Measurements from ENCODE around the gene APOBR. TPM values are rescaled to one million over a fixed set of nuclear protein-coding genes. Genes with fewer than 3 reads are reported as not detected.
"Not testable (repeated sequence)": the region's sequence is repeated elsewhere in the genome, so short reads cannot be mapped to it uniquely, and the experiment has no call there.

The APOBR gene
- polyA plus RNA-seq, 4 donors, result 0.89 to 11.9 (median 2.3) TPM

DNA sequence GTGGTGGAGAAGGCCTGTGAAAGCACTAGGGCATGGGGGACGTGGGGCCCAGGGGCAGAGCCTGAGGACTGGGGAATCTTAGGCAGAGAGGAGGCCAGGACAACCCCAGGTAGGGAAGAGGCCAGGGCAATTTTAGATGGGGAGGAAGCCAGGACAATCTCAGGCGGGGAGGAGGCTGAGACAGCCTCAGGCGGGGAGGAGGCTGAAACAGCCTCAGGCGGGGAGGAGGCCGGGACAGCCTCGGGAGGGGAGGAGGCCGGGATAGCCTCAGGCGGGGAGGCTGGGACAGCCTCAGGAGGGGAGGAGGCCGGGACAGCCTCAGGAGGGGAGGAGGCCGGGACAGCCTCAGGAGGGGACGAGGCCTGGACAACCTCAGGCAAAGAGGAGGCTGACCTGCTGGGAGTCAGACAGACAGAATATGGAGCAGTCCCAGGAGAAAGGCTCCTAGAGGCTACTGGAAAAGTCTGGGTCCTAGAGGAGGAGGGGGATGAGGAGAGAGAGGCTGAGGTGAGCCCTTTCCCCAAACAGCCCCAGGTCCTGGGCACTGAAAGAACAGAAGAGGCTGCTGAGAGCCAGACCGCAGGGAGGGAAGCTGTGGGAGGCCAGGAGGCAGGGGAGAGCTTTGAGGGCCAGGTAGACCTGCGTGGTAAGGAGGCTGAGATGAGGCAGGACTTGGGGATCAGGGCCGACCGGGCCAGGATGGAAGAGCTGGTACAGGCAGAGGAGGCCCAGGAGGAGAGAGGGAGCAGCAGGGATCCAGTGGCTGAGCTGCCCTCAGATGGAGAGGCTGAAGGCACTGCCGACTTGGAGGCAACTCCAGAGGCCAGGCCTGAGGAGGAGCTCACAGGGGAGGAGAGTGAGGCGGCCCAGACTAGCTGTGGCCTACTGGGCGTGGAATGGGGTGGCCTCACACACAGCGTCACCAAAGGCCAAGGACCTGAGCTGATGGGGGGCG lies 1.6 kb downstream of the APOBR start:
- Histone ChIP-seq H3K4me1 (ENCODE audit: control insufficient read depth in 3 of 3, insufficient read depth in 2 of 3, low read depth in 1 of 3, low read length in 2 of 3) (peaks cover 0 to 17% (median 0%) of the 10 kb centered on the region in 3 donors), H3K9me3 (ENCODE audit: control insufficient read depth in 2 of 2, insufficient read depth in 1 of 2, low read depth in 1 of 2, low read length in 1 of 2) (no peaks in the 10 kb centered on the region), H3K27ac (ENCODE audit: low read depth in 1 of 3, low read length in 2 of 3) (peak overlapping the region in 2 of 3 donors; percentile 35 to 89), H3K27me3 (ENCODE audit: control insufficient read depth in 3 of 3, insufficient read depth in 3 of 3, low read length in 3 of 3) (no peaks in the 10 kb centered on the region), H3K36me3 (ENCODE audit: control insufficient read depth in 3 of 3, insufficient read depth in 2 of 3, low read depth in 1 of 3, low read length in 3 of 3) (no peaks in the 10 kb centered on the region), H3K4me3 (ENCODE audit: low read depth in 1 of 3, low read length in 3 of 3) (peak overlapping the region in 1 of 3 donors; percentile 35)
- WGBS, 3 donors, result 88 to 91% (median 88%) methylated on average over 19 to 20 of the region's 20 CpGs
- FAIRE-seq (no peak), DNase-seq (no peak)

DNA sequence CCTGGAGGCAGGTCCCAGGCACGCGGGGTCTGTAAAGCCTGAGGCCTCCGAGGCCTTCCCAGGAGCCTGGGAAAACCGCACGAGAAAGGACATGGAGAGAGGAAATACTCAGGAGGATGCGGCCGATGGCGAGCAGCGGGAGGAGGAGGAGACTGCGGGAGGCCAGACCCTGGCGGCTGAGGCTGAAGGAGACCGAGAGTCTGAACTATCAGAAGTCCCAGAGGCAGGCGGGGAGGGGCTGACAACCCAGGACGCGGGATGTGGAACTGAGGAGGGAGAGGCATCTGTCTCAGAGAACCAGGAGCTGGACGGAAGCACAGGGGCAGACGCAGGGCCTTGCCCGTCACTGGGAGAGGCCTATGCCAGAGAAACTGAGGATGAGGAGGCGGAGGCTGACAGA lies 2.4 kb downstream of the APOBR start:
- Histone ChIP-seq H3K4me1 (ENCODE audit: control insufficient read depth in 3 of 3, insufficient read depth in 2 of 3, low read depth in 1 of 3, low read length in 2 of 3) (peaks cover 0 to 17% (median 0%) of the 10 kb centered on the region in 3 donors), H3K36me3 (ENCODE audit: control insufficient read depth in 3 of 3, insufficient read depth in 2 of 3, low read depth in 1 of 3, low read length in 3 of 3) (no peaks in the 10 kb centered on the region), H3K27me3 (ENCODE audit: control insufficient read depth in 3 of 3, insufficient read depth in 3 of 3, low read length in 3 of 3) (no peaks in the 10 kb centered on the region), H3K27ac (ENCODE audit: low read depth in 1 of 3, low read length in 2 of 3) (no peak overlapping the region), H3K9me3 (ENCODE audit: control insufficient read depth in 2 of 2, insufficient read depth in 1 of 2, low read depth in 1 of 2, low read length in 1 of 2) (no peaks in the 10 kb centered on the region), H3K4me3 (ENCODE audit: low read depth in 1 of 3, low read length in 3 of 3) (no peak overlapping the region)
- WGBS, 3 donors, result 81 to 93% (median 86%) methylated on average over 19 of the region's 19 CpGs
- no peak for DNase-seq
- FAIRE-seq, result no peak

DNA sequence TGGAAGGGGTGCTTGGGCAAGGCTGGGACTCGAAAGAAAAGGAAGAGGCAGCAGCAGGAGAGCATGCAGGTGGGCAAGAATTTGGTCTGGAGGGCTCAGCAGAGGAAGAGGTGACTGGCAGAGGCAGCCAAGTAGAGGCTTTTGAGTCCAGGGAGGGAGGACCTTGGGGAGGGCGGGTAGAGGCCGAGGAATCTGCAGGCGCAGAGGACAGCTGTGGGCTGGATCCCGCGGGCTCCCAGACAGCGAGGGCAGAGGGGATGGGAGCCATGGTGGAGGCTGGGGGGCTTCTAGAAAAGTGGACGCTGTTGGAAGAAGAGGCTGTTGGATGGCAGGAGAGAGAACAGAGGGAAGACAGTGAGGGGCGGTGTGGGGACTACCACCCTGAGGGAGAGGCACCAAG lies 2.9 kb downstream of the APOBR start:
- peaks cover 0 to 17% (median 0%) of the 10 kb centered on the region in 3 donors for H3K4me1 ChIP-seq (ENCODE audit: control insufficient read depth in 3 of 3, insufficient read depth in 2 of 3, low read depth in 1 of 3, low read length in 2 of 3)
- no peaks in the 10 kb centered on the region for H3K9me3 ChIP-seq (ENCODE audit: control insufficient read depth in 2 of 2, insufficient read depth in 1 of 2, low read depth in 1 of 2, low read length in 1 of 2)
- H3K36me3 ChIP-seq (ENCODE audit: control insufficient read depth in 3 of 3, insufficient read depth in 2 of 3, low read depth in 1 of 3, low read length in 3 of 3), result no peaks in the 10 kb centered on the region
- FAIRE-seq (no peak), DNase-seq (no peak)
- 84 to 92% (median 90%) methylated on average over 9 of the region's 9 CpGs for WGBS, 3 donors
- H3K4me3 ChIP-seq (ENCODE audit: low read depth in 1 of 3, low read length in 3 of 3), result no peak overlapping the region
- H3K27me3 ChIP-seq (ENCODE audit: control insufficient read depth in 3 of 3, insufficient read depth in 3 of 3, low read length in 3 of 3), result no peaks in the 10 kb centered on the region
- no peak overlapping the region for H3K27ac ChIP-seq (ENCODE audit: low read depth in 1 of 3, low read length in 2 of 3)

DNA sequence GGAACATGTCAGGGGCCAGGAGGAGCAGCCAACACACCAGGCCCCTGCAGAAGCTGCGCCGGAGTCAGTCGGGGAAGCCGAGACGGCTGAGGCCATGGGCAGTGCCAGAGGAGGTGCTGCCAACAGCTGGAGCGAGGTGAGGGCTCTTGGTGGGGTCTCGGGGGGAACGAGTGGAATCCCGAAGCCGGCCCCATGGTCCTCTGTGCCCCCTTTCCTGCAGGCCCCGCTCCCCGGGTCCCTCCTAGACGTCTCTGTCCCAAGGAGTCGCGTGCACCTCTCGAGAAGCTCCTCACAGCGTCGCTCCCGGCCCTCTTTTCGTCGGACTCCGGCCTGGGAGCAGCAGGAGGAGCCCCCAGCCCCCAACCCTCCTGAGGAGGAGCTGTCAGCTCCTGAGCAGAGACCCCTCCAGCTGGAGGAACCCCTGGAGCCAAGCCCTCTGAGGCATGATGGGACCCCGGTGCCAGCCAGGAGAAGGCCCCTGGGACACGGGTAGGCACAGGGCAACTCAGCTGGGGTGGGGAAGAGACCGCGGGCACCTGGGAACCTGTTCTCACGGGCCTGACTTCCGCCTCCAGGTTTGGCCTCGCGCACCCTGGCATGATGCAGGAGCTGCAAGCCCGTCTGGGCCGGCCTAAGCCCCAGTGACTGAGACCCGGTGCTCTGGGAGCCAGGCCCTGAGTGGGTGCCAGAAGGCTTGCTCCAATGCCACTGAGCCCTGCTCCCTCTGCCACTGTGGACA lies 3.6 kb downstream of the APOBR start:
- H3K9me3 ChIP-seq (ENCODE audit: control insufficient read depth in 2 of 2, insufficient read depth in 1 of 2, low read depth in 1 of 2, low read length in 1 of 2), result no peaks in the 10 kb centered on the region
- H3K27ac ChIP-seq (ENCODE audit: low read depth in 1 of 3, low read length in 2 of 3), result no peak overlapping the region
- DNase-seq (no peak), FAIRE-seq (no peak)
- H3K4me1 ChIP-seq (ENCODE audit: control insufficient read depth in 3 of 3, insufficient read depth in 2 of 3, low read depth in 1 of 3, low read length in 2 of 3), result peaks cover 0 to 17% (median 0%) of the 10 kb centered on the region in 3 donors
- WGBS, 3 donors, result 83 to 89% (median 88%) methylated on average over 32 to 33 of the region's 33 CpGs
- no peak overlapping the region for H3K4me3 ChIP-seq (ENCODE audit: low read depth in 1 of 3, low read length in 3 of 3)
- H3K27me3 ChIP-seq (ENCODE audit: control insufficient read depth in 3 of 3, insufficient read depth in 3 of 3, low read length in 3 of 3), result no peaks in the 10 kb centered on the region
- H3K36me3 ChIP-seq (ENCODE audit: control insufficient read depth in 3 of 3, insufficient read depth in 2 of 3, low read depth in 1 of 3, low read length in 3 of 3), result no peaks in the 10 kb centered on the region

DNA sequence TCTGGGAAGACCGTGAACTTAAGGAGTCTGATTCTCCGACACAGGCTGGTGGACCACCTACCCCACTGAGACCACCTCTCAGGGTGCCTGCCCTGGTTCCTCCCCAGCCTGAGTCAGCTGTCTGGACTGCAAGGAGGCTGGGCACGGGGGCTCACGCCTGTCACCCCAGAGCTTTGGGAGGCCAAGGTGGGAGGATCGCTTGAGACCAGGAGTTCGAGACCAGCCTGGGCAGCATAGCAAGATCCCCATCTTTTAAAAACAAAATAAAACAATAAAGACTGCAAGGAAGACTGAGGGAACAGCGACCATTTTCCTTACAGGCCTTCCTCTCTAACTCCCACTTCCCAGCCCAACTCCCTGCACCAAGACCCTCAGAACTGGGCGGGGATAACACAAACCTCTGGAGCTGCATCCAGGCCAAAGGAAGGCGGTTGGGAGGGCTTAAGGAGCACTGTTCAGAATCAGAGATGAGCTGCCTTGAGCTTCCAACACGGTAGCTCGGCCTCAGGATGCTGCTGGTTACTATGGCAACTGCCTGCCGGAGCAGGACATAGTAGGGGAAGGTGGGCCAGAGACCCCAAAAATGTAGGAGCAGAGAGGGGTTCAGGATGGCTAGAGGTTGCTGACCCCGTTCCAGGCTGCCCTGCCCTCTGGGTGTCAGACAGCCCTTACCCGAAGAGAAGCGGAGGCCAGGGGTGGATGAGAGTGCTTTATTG lies 4.4 kb downstream of the APOBR start:
- 89 to 91% (median 90%) methylated on average over 15 of the region's 15 CpGs for WGBS, 3 donors
- Histone ChIP-seq H3K9me3 (ENCODE audit: control insufficient read depth in 2 of 2, insufficient read depth in 1 of 2, low read depth in 1 of 2, low read length in 1 of 2) (no peaks in the 10 kb centered on the region), H3K27ac (ENCODE audit: low read depth in 1 of 3, low read length in 2 of 3) (no peak overlapping the region), H3K4me3 (ENCODE audit: low read depth in 1 of 3, low read length in 3 of 3) (no peak overlapping the region), H3K36me3 (ENCODE audit: control insufficient read depth in 3 of 3, insufficient read depth in 2 of 3, low read depth in 1 of 3, low read length in 3 of 3) (no peaks in the 10 kb centered on the region), H3K27me3 (ENCODE audit: control insufficient read depth in 3 of 3, insufficient read depth in 3 of 3, low read length in 3 of 3) (no peaks in the 10 kb centered on the region), H3K4me1 (ENCODE audit: control insufficient read depth in 3 of 3, insufficient read depth in 2 of 3, low read depth in 1 of 3, low read length in 2 of 3) (peaks cover 0 to 17% (median 0%) of the 10 kb centered on the region in 3 donors)
- no peak for FAIRE-seq
- DNase-seq, result no peak

DNA sequence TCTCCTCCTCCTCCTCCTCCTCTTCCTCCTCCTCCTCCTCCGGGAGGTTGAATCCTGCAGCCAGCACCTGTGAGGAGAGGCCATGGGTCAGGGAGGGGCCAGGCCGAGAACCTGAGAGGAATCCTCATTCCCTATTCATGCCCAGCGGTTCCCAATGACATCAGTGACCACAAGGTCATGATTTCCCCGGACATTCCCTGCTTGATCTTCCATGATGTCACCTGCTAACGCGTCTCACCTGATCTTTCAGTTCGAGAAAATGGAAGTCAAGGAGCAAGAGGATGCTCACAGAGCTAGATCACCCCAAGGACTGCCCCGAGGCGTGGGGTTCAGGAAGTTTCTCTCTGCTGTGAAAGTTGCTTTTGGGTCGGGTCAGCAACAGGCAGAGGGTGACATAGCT lies 5.4 kb downstream of the APOBR start:
- WGBS, 3 donors, result 76 to 79% (median 79%) methylated on average over 10 of the region's 10 CpGs

DNA sequence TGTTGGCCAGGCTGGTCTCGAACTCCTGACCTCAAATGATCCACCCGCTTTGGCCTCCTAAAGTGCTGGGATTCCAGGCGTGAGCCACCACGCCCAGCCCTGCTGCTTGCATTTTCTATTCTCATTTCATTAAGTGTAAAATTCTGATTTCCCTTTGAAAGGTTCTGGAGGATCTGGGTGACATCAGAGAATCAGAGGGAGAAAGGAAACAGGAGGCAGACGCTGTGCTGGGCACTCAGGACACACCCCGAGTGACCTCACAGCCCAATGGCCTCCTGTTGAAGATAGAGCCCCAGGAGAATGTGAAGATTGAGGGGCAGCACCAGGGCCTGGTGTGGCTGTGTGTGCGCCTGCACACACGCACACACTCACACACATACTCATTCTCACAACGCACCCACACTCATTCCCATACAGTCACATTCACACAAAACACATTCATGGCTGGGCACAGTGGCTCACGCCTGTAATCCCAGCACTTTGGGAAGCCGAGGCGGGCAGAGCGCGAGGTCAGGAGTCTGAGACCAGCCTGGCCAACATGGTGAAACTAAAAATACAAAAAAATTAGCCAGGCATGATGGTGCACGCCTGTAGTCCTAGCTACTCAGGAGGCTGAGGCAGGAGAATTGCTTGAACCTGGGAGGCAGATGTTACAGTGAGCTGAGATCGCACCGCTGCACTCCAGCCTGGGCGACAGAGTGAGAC lies 6.2 kb downstream of the APOBR start:
- DNase-seq; H3K4me3 ChIP-seq (ENCODE audit: low read depth in 1 of 3, low read length in 3 of 3); H3K27me3 ChIP-seq (ENCODE audit: control insufficient read depth in 3 of 3, insufficient read depth in 3 of 3, low read length in 3 of 3); FAIRE-seq; H3K4me1 ChIP-seq (ENCODE audit: control insufficient read depth in 3 of 3, insufficient read depth in 2 of 3, low read depth in 1 of 3, low read length in 2 of 3); H3K36me3 ChIP-seq (ENCODE audit: control insufficient read depth in 3 of 3, insufficient read depth in 2 of 3, low read depth in 1 of 3, low read length in 3 of 3); H3K27ac ChIP-seq (ENCODE audit: low read depth in 1 of 3, low read length in 2 of 3); H3K9me3 ChIP-seq (ENCODE audit: control insufficient read depth in 2 of 2, insufficient read depth in 1 of 2, low read depth in 1 of 2, low read length in 1 of 2): not testable (repeated sequence)
- WGBS, 3 donors, result 81 to 84% (median 82%) methylated on average over 18 of the region's 18 CpGs

More for the DNA sequence above, 5.4 kb downstream of the APOBR start:
- H3K27me3 ChIP-seq (ENCODE audit: control insufficient read depth in 3 of 3, insufficient read depth in 3 of 3, low read length in 3 of 3), result no peaks in the 10 kb centered on the region
- DNase-seq (no peak), FAIRE-seq (no peak)
- no peak overlapping the region for H3K27ac ChIP-seq (ENCODE audit: low read depth in 1 of 3, low read length in 2 of 3)
- no peaks in the 10 kb centered on the region for H3K9me3 ChIP-seq (ENCODE audit: control insufficient read depth in 2 of 2, insufficient read depth in 1 of 2, low read depth in 1 of 2, low read length in 1 of 2)
- H3K36me3 ChIP-seq (ENCODE audit: control insufficient read depth in 3 of 3, insufficient read depth in 2 of 3, low read depth in 1 of 3, low read length in 3 of 3), result no peaks in the 10 kb centered on the region
- no peak overlapping the region for H3K4me3 ChIP-seq (ENCODE audit: low read depth in 1 of 3, low read length in 3 of 3)
- peaks cover 0 to 8% (median 0%) of the 10 kb centered on the region in 3 donors for H3K4me1 ChIP-seq (ENCODE audit: control insufficient read depth in 3 of 3, insufficient read depth in 2 of 3, low read depth in 1 of 3, low read length in 2 of 3)
